PC-9 (cell line): ENCODE data around the gene DMC1.

Source experiments
- CTCF ChIP-seq: fragments of 200-600 bp; sonication (generic); conservative IDR thresholded peaks from 2 replicates; pipeline ENCODE4 v1.6.1; 2017; ENCODE audit warnings: mixed run types, antibody characterized with exemption, mild to moderate bottlenecking, moderate library complexity
- EZH2 ChIP-seq: fragments of 200-600 bp; sonication (generic); IDR thresholded peaks from 2 replicates; pipeline ENCODE4 v1.8.0; 2017; ENCODE audit warnings: antibody characterized with exemption, low read depth

DNA sequence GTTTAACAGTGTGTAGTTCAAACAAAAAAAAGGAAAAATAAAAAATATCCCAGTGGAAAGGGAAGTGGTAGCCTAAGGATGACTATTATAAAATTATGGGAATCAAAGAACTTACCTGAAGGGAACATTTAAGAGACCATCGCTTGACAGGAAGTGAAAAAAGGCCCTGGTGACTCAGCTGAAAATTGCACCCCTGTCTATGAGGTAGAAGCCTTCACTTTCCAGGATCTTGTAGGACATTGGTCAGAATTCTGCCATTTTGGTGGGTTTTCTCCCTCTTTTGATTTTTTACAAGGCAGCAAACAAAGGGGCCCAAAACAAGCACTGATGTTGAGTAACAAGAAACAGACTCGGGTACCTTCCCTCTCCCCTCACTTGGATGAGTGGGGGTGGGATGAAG is 79.5 kb downstream of the DMC1 start:
- TF ChIP-seq EZH2 (no peak), CTCF (no peak)
